Activated CD4-positive, CD25-positive, alpha-beta regulatory T cell treated with anti-CD3 and anti-CD28 coated beads, Interleukin-2, amount 50 U/mL, for 72 hours (primary cell): ENCODE measurements around the gene CHRNA3.

Experiments
- DNase-seq: peaks from one replicate; pipeline ENCODE4 v3.0.0; 2021

CHRNA3 gene

DNA sequence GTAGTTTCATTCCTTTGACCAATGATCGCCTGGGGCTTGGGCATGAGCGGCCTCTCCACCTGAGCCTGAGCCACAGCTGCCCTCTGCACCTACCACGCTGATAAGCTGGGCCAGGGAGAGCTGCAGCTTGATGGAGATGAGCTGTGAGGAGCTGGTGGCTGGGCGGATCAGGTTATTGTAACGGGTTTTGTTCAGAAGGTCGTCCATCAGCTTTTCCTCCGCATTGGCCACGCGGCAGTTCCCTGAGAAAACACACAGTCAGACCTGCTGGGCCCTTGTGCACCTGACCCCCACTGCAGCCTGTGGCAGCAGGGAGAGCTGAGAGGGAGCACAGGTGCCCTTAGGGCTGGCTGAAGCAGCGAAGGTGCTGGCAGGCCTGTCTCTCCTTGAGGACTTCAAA, 14.6 kb upstream of the CHRNA3 start:
- peak; percentile 25 for DNase-seq

DNA sequence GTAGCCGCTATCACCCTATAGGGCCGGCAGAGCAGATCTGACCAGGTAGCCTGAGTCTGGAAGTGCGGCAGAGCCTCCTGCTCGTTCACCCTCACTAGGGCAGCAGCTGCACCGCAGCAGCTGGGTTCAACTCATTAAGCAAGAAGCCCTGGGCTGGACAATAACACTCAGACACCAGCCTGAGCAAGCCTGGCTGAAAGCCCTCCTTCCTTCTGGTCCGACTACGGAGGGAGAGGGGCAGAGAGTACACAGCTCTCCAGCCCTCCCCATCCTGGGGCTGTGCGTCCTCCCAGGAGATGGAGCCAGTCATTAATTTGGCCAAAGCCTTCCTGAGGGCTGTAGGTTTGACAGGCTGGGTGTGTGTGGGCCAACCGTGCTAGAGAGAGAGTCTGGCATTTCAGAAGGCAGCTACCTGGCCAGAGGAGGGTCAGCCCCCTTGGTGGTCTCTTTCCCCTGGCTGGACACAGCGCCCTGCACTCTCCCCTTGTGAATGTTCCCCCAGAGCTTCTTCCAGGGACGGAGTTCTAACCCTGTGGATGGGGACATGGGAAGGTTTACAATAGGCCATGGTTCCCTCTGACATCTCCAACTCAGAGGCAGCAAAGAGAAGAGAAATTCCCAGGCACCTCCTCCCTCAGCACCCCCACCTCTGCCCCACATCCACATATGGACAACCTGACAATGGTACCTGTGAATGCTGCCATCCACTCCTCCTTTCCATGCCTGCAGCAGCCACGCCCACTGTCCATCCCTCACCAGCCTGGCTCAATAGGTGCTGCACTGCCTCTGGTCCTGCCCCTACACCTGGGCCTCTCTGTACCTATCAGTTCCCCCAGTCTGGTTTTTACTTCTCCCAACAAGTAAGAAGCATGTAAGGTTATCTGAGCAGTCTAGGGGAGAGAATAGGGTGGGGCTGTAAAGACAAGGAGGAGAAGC, 13.7 kb upstream of the CHRNA3 start:
- DNase-seq, result peak; percentile 2

DNA sequence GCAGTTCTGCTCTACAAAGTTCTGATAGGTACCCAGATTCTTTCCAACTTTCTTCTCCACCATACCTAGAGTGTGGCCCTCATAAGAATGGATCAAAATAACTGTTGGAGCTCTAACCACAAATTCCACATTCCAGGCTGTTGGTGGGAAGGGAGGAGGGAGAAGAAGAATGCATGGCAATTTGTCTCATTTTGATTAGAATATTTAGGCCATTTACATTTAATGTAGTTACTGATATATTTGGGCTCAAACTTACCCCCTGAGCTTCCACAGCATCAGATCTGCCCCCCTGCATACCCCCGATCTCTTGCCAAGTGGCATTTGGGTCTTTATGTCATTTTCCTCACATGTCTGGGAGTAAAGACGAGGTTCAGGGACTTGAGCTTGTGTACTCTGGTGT, 12.6 kb upstream of the CHRNA3 start:
- DNase-seq, result no peak

DNA sequence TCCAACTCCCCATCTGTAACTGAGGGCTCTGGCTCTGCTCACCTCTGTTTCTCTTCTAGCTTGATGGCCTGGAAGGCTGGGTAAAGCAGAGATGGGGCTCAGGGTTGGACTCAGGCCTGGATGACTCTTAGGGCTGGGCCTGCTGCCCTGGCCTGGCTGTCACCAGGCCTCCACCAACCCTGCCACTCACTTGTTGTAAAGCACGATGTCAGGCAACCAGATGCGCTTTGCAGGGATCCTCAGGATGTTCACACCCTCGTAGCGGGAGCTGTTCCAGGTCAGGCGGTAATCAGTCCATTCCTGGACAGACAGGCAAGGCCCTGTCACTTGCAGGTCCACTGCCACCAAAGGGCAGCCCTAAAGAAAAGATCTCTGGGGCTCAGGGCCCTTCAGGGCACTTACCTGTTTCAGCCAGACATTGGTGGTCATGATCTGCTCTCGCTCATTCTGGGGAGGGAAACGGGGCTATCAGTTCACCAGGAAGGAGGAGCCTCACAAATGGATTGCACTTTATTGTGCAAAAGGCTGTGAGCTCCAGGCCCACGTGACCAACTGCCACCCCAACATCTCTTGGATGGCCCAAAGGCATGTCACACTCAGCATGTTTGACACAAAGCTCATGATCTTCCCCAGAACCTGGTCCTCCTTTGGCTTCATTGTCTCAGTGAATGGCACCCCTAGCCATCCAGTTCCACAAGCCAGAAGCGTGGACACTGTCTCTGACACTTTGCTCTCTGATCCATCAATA, 10.3 kb upstream of the CHRNA3 start:
- no peak for DNase-seq

DNA sequence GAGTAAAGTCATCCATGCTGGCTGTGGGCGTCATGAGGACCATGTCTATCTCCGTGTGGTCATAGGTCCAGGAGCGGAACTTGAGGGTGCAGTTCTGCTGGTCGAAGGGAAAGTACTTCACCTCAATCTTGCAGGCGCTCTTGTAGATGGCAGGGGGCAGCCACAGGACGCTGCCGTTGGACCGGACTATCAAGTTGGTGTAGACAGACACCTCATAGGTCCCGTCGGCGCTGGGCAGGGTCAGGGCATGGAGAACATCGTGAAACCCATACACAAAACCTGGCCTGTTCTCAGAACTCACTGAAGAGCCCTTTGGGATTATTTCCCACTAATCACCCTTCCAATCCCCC, 8.9 kb upstream of the CHRNA3 start:
- DNase-seq, result no peak

DNA sequence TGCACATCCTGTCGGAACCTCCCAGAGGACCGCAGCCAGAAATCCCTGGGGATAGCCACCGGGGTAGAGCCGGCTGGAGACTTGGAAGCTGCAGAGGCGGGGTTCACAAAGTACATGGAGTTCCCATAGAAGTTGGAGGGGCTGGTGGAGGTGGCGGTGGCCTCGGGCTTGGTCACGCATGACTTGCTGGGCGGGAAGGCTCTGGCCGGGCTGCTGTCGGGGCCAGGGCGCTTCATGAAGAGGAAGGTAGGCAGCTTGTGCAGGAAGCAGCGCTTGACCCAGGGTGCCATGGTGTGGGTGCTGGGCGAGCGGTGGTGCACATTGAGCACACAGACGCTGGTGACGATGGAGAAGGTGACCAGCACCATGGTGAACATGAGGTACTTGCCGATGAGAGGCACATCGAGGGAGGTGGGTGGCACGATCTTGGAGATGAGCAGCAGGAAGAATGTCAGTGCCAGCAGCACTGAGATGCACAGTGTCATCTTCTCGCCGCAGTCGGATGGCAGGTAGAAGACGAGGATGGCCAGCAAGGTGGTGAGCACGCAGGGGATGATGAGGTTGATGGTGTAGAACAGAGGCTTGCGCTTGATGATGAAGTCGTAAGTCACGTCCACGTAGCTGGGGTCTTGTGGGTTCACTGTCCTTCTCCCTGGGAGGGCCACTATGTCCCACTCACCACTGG, 8.4 kb upstream of the CHRNA3 start:
- DNase-seq, result no peak

DNA sequence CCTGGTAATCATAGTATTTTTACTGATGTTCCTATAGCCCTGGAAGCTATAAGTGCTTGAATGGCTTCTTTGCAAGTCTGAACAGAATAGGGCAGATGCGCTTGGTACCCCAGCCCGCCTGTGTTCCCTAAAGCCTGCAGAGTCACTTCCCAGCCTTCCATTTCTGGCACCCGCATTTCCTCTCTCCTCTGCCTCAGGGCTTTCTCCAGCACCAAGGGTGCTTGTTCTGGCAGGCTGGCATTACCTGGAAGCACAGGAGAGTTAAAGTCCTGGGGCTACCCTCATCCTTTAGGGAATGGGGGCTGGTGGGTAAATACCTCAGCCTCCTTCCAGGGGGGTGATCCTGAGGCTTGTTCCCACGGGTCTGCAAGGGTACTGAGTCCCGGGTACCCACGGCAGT, 7.4 kb upstream of the CHRNA3 start:
- no peak for DNase-seq

DNA sequence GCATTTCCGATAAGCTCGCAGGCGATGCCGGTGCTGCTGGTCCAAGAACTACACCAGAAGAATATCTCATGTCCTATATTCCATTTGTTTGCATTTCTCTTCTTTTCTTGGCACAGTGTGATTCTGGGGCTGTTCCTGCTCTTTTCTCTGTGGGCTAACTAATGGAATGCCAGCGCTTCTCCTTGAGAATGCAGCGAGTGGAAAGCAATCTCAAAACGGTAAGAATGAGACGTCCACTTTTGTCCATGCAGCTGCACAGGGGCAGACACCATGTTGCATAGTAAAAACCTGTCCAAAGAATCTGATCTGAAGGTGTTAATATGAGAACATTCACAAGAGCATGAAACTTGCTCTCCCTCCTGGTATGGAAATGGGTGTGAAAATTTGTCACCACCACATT, 6.6 kb upstream of the CHRNA3 start:
- no peak for DNase-seq

DNA sequence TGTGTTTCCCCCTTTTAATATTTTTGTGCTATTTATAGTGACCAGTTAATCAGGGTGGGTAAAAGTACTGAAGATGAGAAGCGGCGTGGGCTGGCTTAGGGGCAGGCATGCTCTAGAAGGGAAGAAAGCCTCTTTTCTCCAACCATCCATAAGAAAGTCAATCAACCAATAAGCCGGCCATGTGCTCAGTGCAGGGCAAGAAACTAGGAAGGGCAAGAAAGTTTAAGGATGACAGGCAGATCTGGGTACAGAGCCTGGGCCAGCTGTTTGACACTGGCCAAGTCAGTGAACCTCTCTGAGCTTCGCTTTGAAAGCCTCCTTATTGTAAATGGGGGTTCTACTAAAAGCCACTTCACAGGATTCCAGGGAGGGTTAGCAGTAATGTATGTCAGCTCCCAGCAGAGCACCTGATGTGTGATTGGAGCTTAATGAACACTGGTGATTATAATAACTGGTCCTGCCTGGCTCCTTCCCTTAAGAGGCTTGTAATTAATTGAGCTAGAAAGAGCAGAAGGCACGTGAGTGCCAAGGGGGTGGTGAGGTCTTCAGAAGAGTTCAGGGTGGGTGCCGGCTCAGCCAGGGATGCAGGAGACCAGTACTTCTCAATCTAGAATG, 5.7 kb upstream of the CHRNA3 start:
- no peak for DNase-seq

DNA sequence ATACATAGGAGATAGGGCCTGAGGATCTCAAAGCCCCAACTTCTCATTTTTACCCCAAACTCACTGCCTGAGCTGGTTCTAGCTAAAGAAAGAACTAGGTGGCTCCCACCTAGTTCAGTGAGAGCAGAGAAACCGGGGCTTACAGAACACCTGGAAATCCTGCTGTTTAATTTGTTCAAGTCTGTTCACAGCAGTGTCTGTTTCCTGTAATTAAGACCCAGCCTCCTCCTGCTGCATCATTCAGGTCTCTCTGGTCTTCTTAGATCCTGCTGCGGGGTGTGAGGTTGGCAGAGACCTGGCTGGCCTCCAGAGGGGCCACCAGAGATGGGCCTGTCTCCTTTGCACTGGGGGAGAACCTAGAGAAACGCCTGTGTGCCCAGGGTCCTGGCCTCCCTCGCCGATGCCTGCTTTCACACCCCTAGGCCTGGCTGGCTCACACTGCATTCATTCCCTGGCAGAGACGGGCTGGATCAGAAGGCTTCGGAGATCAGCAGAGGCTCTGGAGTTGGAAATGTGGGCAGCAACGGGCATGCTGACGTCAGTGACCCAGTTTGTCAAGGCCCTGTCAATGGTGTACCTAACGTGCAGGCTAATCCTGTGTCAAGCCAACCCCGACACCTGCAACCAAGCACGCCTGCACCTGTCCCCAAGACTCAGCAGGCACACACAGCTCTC, 4.9 kb upstream of the CHRNA3 start:
- DNase-seq, result no peak

DNA sequence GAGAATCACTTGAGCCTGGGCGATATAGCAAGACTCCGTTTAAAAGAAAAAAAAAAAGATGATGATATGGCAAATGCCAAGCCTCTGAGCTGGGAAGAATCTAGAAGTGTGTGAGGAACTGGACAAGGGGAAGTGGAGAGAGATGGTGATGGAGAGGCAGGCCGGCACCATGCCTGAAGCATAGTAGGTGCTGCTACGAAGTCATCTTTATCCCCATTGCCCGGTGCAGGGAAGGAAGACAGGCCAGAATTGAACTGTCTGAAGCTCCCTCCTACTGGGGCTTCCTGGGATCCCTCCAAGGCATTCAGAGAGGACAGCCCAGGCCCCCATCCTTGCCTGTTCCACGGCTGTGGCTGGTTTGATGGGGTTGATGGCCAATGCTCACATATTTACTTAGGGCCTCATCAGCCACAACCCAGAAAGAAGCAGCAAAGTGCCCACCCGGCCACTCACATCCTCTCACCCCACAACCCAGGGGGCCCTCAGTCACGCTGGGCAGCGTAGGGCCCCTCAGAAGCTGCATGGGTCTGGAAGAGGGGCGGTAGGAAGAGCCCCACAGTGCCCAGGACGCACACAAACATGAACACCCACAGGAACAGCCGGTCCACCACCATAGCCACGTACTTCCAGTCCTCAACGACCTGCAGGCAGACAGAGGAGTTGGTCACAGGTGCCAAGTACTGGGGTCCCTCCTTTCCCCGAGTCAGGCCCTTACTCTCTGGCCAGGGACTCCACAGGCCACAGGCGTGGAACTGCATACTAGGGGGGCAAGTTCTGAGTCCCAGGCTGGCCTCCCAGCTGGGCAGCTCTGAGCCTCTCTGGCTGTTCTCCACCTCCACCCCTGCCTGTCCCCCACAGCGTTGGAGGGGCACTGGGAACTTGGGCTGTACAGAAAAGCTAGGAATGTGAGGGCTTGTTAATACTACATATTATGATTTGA, 4.1 kb upstream of the CHRNA3 start:
- no peak for DNase-seq

DNA sequence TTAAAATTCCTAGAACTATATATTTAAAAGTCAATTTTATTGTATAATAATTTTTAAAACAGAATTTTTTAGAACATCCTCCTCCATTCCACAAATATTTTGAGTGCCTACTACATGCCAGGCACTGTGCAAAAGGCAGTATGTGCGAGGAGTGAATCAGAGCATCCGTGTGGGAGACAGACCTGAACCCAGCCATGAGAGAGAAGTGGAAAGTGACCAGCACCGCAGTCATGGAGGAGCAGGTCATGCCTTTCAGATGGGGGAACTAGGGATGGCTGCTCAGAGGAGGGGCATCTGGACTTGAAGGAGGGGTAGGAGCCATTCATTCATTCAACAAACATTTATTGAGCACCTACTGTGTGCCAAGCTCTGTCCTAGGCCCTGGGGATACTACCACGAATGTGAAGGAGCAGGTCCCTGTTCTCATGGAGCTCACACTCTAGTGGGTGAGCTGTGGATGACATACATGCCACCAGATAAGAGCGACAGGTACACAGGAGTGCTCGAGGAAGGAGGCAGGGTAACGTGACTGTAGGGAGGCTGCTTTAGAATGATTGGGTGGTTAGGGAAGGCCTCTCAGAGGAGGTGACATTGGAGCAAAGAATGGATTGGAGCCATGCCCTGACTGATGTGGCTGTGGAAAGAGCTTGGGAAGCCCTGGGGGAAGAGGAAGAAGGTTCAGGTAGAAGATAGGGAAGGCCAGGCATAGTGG, 3.1 kb upstream of the CHRNA3 start:
- DNase-seq, result no peak

DNA sequence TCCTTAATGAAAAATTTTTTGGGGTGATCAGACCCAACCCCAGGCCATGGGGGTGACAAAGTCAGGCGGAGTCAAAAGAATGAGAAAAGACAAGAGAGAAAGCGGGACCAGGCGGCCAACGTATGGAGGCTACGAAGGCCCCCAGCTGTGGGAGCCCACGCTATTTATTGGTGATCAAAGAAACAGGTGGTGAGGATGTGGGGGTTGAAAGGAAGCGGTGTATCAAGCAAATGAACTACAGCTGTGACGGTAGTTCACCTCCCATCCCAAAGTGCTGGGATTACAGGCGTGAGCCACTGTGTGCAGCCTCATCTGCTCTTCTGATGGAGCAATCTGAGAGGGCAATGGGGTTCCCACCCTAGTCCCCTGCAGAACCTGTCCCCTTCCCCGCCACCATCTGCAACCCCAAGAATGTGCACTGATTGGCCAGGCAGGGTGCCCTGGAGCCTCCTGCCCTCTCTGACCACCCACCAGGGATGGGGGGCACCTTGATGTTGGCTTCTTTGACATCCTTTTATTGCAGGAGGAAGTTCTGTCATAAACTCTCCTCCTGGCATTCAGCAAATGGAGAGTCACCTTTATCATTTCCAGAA, 1.1 kb upstream of the CHRNA3 start:
- no peak for DNase-seq

DNA sequence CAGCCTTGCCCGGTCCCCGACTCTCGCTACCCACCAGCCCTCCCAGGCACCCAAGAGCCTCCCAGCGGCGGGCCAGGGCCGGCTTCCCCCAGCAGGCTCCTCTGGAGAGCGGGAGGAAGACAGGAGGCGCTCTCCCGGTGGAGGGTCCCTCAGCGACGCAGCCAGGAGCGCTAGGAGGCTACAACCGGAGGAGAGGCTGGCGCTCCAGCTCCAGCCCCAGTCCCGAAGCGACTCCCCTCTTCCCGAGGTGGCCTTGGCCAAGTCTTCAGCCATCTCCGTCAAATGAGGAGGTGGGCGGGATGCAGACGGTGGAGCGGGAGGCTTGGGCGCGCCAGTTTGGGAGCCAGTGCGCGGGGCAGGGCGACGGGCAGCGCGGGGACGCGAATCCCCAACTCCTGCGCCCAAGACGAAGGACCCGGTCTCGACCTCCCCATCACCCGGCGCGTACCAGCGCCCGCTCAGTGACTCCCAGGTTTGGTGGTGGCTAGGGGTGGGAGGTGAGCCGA, 722 bp downstream of the CHRNA3 start:
- DNase-seq, result no peak

DNA sequence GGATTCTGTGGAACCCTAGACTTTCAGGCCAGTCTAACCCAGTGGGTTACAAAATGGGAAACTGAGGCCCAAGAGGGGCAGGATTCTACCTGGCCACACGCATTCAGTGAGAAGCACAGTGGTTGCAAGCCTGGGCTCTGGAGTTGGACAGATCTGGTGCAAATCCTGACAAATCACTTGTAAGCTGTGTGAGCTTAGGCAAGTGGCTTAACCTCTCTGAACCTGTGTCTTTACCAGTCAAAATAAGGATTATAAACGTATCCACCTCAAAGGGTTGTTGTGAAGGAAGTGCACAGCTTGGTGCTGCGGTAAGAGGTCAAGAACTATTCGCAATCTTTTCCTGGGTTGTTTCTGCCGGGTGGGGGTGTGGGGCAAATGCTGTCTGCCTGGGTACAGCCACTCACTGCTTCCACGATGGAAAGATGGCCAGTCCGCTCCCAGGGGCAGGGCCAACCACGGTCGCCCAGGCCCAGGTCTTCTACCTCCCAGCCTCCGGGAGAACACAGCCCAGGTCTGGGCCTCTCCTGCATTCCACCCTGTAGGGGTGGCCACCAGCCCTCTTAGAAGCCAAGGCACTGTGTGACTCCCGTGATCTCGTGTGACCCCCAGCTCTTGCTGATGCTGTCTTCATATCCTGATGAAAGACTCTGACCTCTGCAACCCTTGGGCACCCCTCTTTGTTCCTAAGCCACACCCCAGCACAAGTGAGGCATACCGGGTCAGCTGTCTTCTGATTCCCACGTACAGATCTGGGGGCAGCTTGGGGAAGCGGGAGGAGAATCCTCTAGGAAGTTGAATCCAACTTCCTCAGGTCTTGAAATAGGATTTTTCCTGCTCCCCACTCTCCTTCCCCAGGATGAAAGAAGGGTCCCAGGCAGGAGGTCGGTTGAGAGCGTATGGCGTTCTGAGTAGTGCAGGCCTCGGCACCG, 1.5 kb downstream of the CHRNA3 start:
- no peak for DNase-seq

DNA sequence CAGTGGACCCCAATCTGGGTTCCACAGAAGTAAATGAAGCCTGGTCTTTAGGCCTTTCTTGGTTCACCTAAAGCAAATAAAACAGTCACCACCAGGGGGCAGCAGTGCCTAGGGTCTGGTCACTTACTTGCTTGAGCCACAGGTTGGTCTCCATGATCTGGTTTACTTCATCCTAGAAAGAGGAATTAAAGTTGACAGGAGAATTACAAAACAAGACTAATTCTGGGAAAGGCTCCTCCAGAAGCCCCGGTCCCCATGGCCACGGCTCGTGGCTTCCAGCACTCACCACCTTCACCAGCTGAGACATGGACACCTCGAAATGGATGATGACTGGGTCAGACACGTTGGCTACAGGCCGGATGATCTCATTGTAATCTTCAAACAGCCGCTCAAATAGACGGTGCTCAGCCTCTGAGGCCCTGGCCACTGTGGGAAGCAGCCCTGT, 2.3 kb downstream of the CHRNA3 start:
- DNase-seq, result peak; percentile 84

DNA sequence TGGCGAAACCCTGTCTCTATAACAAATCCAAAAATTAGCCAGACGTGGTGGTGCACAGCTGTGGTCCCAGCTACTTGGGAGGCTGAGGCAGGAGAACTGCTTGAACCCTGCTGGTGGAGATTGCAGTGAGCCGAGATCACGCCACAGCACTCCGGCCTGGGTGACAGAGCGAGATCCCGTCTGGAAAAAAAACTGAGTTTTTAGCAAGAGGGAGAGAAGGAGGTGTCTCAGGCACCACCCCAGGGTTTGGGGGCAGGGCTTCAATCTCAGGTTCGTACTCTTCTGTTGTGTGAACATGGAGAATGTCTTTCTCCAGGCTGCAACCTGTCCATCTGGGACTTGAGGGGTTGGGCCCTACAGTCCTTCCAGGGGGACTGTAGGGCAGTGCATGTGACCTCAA, 2.7 kb downstream of the CHRNA3 start:
- DNase-seq, result no peak

DNA sequence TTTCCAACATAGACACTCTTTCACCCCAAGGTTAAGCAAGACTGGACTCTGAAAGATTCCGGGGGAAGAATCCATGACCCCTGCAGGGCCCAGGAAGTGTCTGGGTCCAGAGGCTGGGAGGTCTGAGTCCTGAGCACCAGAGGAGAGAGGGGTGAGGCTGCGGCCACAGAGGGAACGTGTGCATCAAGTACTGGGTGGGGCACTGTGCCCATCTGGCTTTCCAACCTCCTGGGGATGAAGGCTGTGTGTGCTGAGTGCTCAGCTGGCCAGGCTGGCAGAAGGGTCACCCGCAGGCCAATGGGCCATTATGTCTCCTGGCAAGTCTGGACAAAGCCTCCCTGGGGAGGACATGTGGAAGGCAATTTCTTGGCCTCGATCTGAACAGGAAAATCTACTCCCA, 3.3 kb downstream of the CHRNA3 start:
- no peak for DNase-seq

DNA sequence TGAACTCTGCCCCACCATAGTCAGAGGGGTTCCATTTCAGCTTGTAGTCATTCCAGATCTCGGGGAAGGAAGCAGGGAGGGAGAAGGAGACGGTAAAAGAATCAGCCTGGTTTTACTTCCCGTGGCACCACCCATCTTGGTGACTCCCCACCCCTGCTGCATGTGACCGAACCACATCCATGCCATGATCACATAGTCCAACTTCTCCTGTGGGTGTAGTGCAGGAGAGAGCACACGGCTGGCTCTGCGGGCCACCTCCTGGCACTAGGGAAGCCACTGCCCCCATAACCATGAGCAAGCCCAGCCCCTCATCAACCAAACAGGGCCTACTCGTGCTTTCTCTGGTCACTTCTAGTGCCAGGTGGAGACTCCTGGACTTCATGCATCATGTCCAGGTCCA, 3.7 kb downstream of the CHRNA3 start:
- no peak for DNase-seq
